ENCODE measurements around the gene ADGRL3.

The ADGRL3 gene

GRCh38 chr4:61320631-61321030, 120.5 kb downstream of the ADGRL3 start:
- Histone ChIP-seq H3K4me3 (ENCODE audit: low read depth, low read length, poor library complexity, severe bottlenecking) (no peak overlapping the region), H3F3A (ENCODE audit: insufficient read depth, low read length) (no peaks in the 10 kb centered on the region), H3K4me2 (ENCODE audit: low read length) (no peak overlapping the region), H2AFZ (ENCODE audit: low read length) (no peak overlapping the region), H3K9ac (ENCODE audit: low read length) (no peak overlapping the region), H3K9me3 (ENCODE audit: low read length) (no peaks in the 10 kb centered on the region), H3K36me3 (ENCODE audit: insufficient read depth, low read length) (no peaks in the 10 kb centered on the region), H4K20me1 (ENCODE audit: insufficient read depth, low read length) (no peaks in the 10 kb centered on the region), H3K4me1 (ENCODE audit: insufficient read depth, low read length, severe bottlenecking) (no peaks in the 10 kb centered on the region), H3K27me3 (ENCODE audit: insufficient read depth, low read length) (no peaks in the 10 kb centered on the region), H3K27ac (ENCODE audit: low read depth, low read length, poor library complexity, severe bottlenecking) (no peak overlapping the region), H3K9me2 (ENCODE audit: low read depth, low read length) (no peaks in the 10 kb centered on the region), H3K79me2 (ENCODE audit: insufficient read depth, low read length) (no peaks in the 10 kb centered on the region)
- no peak for TF ChIP-seq EZH2 (IDR thresholded peaks at IDR 0.05; ENCODE audit: borderline replicate concordance, low read length)
- no peak for TF ChIP-seq CTCF (IDR thresholded peaks at IDR 0.05; ENCODE audit: low read length)

GRCh38 chr4:61332693-61333092, 132.6 kb downstream of the ADGRL3 start:
- Histone ChIP-seq H3K9me3 (ENCODE audit: low read length) (no peaks in the 10 kb centered on the region), H3K9me2 (ENCODE audit: low read depth, low read length) (no peaks in the 10 kb centered on the region), H3K36me3 (ENCODE audit: insufficient read depth, low read length) (no peaks in the 10 kb centered on the region), H3K4me1 (ENCODE audit: insufficient read depth, low read length, severe bottlenecking) (no peaks in the 10 kb centered on the region), H3K4me3 (ENCODE audit: low read depth, low read length, poor library complexity, severe bottlenecking) (no peak overlapping the region), H3K79me2 (ENCODE audit: insufficient read depth, low read length) (no peaks in the 10 kb centered on the region), H3K27me3 (ENCODE audit: insufficient read depth, low read length) (no peaks in the 10 kb centered on the region), H3K4me2 (ENCODE audit: low read length) (no peak overlapping the region), H3K27ac (ENCODE audit: low read depth, low read length, poor library complexity, severe bottlenecking) (no peak overlapping the region), H3F3A (ENCODE audit: insufficient read depth, low read length) (no peaks in the 10 kb centered on the region), H2AFZ (ENCODE audit: low read length) (no peak overlapping the region), H3K9ac (ENCODE audit: low read length) (no peak overlapping the region), H4K20me1 (ENCODE audit: insufficient read depth, low read length) (no peaks in the 10 kb centered on the region)
- TF ChIP-seq CTCF (IDR thresholded peaks at IDR 0.05; ENCODE audit: low read length) (no peak), EZH2 (IDR thresholded peaks at IDR 0.05; ENCODE audit: borderline replicate concordance, low read length) (no peak)

GRCh38 chr4:61333490-61333889, 133.4 kb downstream of the ADGRL3 start:
- no peak overlapping the region for H3K9ac ChIP-seq (ENCODE audit: low read length)
- H3K27me3 ChIP-seq (ENCODE audit: insufficient read depth, low read length), result no peaks in the 10 kb centered on the region
- H3K27ac ChIP-seq (ENCODE audit: low read depth, low read length, poor library complexity, severe bottlenecking), result no peak overlapping the region
- H3K79me2 ChIP-seq (ENCODE audit: insufficient read depth, low read length), result no peaks in the 10 kb centered on the region
- no peak overlapping the region for H3K4me3 ChIP-seq (ENCODE audit: low read depth, low read length, poor library complexity, severe bottlenecking)
- H3K4me1 ChIP-seq (ENCODE audit: insufficient read depth, low read length, severe bottlenecking), result no peaks in the 10 kb centered on the region
- no peak overlapping the region for H2AFZ ChIP-seq (ENCODE audit: low read length)
- no peaks in the 10 kb centered on the region for H3K9me3 ChIP-seq (ENCODE audit: low read length)
- TF ChIP-seq CTCF (IDR thresholded peaks at IDR 0.05; ENCODE audit: low read length) (no peak), EZH2 (IDR thresholded peaks at IDR 0.05; ENCODE audit: borderline replicate concordance, low read length) (no peak)
- H3K4me2 ChIP-seq (ENCODE audit: low read length), result no peak overlapping the region
- no peaks in the 10 kb centered on the region for H3F3A ChIP-seq (ENCODE audit: insufficient read depth, low read length)
- H3K9me2 ChIP-seq (ENCODE audit: low read depth, low read length), result no peaks in the 10 kb centered on the region
- H3K36me3 ChIP-seq (ENCODE audit: insufficient read depth, low read length), result no peaks in the 10 kb centered on the region
- H4K20me1 ChIP-seq (ENCODE audit: insufficient read depth, low read length), result no peaks in the 10 kb centered on the region

All from OCI-LY1 (cell line).